ENCODE data around the gene LUZP2. TPM values are rescaled to one million over a fixed set of nuclear protein-coding genes. Genes with fewer than 3 reads are reported as not detected.
A peak's percentile ranks its signal among the peaks of the same experiment; 100 is the strongest.
"Not testable (repeated sequence)": the region's sequence is repeated elsewhere in the genome, so short reads cannot be mapped to it uniquely, and the experiment has no call there.

Gene LUZP2
- total RNA-seq, 2 donors from 2014 or later: not detected

DNA sequence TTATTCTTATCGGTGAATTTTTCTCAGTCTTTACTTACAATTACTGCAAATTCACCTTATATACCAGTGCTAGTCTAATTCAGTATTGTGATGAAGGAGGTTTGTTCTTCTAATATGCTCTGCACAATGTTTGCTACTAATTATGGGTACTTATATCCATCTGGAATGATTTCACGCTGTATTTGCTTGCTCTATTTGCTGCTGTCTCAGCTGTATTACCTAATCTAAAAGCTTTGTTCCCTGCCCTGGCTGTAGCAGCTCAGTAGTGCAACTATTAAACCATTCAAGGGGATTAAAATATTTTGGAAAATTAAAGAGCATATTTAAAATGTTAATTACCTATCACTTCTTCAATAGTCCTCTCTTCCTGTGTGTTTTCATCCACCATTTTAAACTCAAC, 375.3 kb downstream of the LUZP2 start:
- DNase-seq (no peak), ATAC-seq (no peak)
- intact Hi-C loops (cut with DNase I): no loop called here

GRCh38 chr11:24872651-24873311, 375.9 kb downstream of the LUZP2 start:
- intact Hi-C loops (cut with DNase I): no loop called here
- ATAC-seq: no peak
- DNase-seq: no peak

DNA sequence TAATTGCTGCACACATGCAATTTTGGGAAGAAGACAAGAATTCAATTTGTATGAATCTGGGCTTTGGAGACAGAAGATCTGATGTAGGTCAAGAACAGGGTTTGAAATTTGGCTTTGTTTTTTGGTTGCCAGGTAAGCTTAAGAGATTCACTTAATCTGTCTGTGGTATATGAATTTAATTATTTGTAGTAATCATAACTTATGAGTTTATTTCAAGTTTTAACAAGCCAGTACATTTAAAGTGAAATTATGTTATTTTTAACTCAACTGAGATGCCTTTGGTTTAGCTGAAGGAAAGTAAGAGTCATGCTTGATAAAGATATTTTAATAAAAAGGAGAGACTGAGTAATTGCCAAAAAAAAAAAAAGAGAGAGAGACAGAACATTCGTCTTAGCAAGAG, 384.1 kb downstream of the LUZP2 start:
- ATAC-seq: no peak
- no peak for DNase-seq
- intact Hi-C loops (cut with DNase I): no loop called here

DNA sequence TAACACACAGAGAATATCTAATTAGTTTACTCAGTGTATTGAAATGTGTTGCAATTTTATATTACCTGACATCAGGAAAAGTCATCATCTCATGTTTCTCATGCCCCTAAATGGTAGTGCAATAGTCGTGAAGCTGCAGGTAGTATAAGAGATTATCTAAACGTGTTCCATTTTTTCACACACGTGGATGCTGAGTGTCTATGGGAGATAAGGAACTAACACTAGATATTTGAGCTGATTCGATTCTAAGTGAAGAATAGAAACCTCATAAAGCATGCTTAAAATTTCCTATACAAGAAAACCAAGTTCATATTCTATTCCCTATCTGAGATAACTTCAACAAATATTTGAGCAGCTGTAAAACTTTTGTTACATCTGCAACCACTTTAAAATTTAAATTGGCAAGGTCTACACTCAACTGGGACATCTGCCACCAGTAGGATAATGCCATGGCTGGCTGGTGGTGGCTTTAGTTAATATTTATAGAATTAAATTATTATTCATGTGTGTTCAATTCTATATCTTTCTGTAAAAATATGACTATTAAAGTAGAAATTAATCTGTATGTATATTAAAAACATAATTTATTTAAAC, 388.8 kb downstream of the LUZP2 start:
- ATAC-seq (no peak), DNase-seq (no peak)
- intact Hi-C loops (cut with DNase I): no loop called here

DNA sequence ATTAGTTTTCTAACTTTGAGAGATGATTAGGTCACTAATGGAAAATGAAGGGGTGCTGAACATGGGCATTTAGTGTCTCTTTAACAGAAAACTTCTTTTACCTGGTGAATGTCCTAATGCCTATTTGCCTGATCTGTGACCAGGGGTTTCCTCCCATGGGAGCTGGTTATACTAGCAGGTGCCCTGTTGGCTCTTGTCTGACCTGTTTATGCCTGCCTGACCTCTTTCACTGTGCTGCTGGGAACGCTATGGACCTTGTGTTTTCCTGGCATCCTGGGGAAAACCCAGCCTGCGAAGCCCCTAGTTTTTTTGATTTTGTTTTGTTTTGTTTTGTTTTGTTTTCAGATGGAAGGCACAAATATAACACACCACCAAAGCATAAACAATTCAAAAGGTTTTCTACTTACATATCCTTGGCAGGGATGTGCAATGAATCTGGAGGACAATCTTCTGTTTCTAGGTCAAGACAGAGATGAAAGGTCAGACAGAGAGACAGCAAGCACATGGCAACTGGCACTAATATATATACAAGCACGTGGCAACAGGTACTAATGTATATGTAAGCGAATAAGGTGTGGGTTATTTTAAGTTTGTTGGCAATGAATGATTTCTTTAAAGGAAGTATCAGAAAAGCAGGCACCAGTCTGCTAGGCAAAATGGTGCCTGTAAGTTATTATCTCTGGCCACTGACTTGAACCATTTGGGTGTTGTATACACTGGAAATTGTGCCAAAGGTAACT, 390.2 kb downstream of the LUZP2 start:
- intact Hi-C loops (cut with DNase I): no loop called here
- no peak for DNase-seq
- ATAC-seq: no peak

DNA sequence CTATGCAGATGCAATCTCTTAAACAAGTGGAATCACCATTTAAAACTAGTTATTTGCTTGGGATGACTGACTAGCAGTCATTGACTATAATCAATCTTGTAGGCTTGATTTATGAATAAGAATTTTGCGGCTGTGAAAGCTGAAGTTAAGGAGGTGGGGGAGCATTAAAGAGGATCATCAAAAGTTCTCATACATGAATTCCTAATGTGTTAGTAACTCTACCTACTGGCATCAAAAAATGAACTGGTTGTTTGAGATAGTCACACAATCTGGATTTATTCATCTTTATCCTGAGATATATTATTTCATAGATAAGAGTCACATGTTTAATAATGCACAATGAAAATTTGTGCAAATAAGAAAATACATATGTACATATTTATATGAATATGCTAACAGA, 393.6 kb downstream of the LUZP2 start:
- no peak for DNase-seq
- intact Hi-C loops (cut with DNase I): no loop called here
- ATAC-seq: no peak

- DNase-seq; intact Hi-C loops (cut with DNase I): not testable (repeated sequence)
- peak; percentile 39 to 63 for ATAC-seq
These were observed 395.1 kb downstream of the LUZP2 start for GRCh38 chr11:24891845-24892492.

- no peak for ATAC-seq
- no peak for DNase-seq
- intact Hi-C loops (cut with DNase I): no loop called here
These were observed 399.4 kb downstream of the LUZP2 start for GRCh38 chr11:24896118-24896835.

- no peak for ATAC-seq
- intact Hi-C loops (cut with DNase I): no loop called here
- no peak for DNase-seq
These were observed 403.7 kb downstream of the LUZP2 start for GRCh38 chr11:24900514-24900913.

DNA sequence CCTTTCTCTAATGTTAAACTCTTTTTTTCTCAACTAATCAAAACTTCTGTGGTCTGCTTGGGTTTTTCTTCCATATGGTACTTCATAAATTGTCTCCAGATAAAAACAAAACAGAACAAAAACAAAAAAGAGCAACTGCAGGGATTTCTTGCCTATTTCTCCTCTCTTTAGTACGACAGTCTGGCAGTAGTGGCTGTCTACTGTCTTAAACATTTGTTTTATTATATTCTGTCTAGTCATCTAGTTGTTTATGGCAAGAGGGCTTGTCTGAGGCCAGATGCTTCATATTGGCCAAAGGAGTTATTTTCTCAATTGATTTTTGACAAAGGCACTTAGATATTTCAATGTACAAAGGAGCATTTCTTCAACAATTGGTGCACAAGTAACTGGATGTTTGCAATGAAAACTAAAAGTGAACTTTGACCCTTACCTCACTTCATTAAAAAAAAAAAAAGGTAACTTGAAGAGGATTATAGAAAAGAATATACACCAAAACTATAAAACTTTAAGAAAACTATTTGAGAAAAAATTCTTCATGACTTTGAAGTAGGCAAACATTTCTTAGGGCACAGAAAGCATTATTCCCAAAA, 404.2 kb downstream of the LUZP2 start:
- no peak for ATAC-seq
- intact Hi-C loops (cut with DNase I): no loop called here
- DNase-seq: no peak

- intact Hi-C loops (cut with DNase I): no loop called here
- ATAC-seq (no peak), DNase-seq (no peak)
These were observed 406.7 kb downstream of the LUZP2 start for GRCh38 chr11:24903555-24903954.

DNA sequence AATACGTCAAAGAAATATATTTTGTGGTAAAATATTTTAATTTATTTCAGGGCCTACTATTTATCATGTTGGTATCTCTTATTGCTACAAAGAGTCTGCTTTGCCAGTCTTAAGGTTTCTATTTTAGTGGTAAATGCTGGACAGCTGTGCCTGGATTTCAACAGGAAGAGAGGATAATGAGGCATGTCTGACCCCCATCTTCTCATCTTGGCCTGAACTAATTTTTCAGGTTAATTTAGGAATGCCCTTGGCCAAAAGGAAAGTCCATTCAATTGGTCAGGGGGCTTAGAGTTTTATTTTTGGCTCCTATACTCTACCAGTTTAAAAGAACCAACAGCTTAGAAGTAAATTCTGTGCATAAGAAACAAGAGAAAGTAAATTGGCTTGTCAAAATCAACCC, 428.2 kb downstream of the LUZP2 start:
- no peak for ATAC-seq
- intact Hi-C loops (cut with DNase I): no loop called here
- DNase-seq: no peak

GRCh38 chr11:24932110-24933000, 435.5 kb downstream of the LUZP2 start:
- ATAC-seq: no peak
- intact Hi-C loops (cut with DNase I): no loop called here
- no peak for DNase-seq

DNA sequence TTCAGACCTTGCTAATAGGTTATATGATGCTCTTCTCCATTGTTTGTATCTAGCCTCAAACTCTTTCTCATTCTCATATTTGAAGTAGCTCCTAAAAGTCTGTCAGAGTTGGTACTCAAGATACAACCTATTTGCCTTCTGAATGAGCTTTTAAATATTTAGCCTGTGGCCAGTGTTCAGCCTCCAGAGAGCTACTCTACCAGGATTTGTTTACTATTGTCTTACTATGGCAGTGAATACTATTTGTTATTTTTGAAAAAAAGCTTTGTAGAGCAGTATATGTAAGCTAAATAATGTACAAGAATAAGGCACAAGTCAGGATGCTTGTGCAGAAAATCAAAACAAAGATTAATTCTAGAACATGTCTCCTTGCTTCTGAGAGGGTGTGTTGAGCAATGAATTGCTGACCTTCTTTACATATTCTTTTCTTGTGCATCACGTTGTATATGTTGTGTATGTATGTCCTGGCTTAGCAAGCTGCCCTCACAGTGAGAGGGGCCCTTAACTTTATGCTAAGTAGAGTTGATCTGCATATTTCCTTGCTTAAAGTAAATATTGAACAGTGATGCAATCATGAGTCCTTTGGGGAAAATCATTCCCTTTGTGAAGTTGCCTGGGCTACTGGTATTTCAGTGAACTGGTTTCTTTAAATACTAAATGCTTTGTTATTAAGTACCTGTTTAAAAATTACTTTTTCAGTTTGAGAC, 438.0 kb downstream of the LUZP2 start:
- DNase-seq: no peak
- ATAC-seq: no peak
- intact Hi-C loops (cut with DNase I): no loop called here

GRCh38 chr11:24944891-24945290, 448.0 kb downstream of the LUZP2 start:
- intact Hi-C loops (cut with DNase I): no loop called here
- DNase-seq (no peak), ATAC-seq (no peak)

DNA sequence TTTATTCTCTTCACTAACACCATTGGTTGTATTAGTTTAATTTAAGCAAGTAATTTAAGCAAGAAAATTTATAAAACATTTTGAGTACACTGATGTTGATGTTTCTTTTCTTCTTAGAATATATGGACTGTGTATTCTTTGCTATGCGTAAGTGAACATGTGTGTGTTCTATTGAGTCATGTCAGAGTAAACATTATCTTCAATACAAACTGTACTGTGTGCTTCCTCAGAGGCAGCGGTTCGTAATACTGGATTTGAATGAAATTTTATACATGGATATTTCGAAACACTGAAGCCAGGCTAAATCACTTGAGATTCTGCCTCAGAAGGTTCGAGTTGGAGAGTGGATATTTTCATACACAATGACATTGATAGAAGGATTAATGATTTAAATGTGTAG, 452.6 kb downstream of the LUZP2 start:
- ATAC-seq (no peak), DNase-seq (no peak)
- intact Hi-C loops (cut with DNase I): no loop called here

DNA sequence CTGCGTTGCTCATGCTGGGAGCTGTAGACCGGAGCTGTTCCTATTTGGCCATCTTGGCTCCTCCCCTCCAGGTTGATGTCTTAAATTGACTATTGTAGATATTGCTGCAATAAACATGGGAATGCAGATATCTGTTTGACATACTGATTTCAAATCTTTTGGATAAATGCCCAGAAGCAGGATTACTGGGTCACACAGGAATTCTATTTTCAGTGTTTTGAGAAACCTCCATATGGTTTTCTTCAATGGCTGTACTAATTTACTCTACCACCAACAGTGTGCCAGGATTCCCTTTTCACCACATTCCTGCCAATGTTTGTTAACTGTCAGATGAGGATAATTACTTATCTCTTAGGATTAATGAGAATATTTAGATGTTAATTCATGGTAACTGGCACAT, 467.0 kb downstream of the LUZP2 start:
- intact Hi-C loops (cut with DNase I): no loop called here
- no peak for DNase-seq
- no peak for ATAC-seq

DNA sequence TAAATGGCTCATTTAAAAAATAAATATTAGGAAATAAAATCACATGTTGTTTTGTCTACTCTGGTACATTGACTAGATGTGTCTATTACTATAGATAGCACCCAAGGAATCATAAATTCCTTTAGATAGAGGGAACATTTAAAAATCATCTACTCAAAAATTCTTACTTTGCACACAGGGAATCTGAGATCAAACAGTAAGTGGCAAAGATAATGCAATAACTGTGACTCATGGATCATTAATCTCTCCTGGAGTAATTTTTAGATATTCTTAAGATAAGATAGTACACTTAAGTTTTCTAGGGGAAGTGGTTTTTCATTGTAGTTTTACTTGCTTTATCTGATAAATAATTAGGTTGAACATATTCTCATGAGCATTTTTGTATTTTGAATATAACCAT, 468.9 kb downstream of the LUZP2 start:
- ATAC-seq (no peak), DNase-seq (no peak)
- intact Hi-C loops (cut with DNase I): no loop called here

Measured in left cardiac atrium (tissue), 4 donors.